GF-D8 (cell line): ENCODE results near the gene PPM1B.
"Not testable (repeated sequence)": the region's sequence is repeated elsewhere in the genome, so short reads cannot be mapped to it uniquely, and the experiment has no call there.

ENCODE experiments used
- DNase-seq: peaks from one replicate; lab custom pipeline; 2025; lab: John Stamatoyannopoulos, UW

PPM1B gene

GRCh38 chr2:44200759-44201158, 32.1 kb downstream of the PPM1B start:
- DNase-seq: no peak

GRCh38 chr2:44201648-44202165, 33.0 kb downstream of the PPM1B start:
- DNase-seq: no peak

GRCh38 chr2:44203542-44203941, 34.9 kb downstream of the PPM1B start:
- DNase-seq: no peak

- DNase-seq: no peak
Measured at GRCh38 chr2:44205169-44205568, 36.5 kb downstream of the PPM1B start.

GRCh38 chr2:44207102-44207501, 38.4 kb downstream of the PPM1B start:
- DNase-seq: no peak

- DNase-seq: not testable (repeated sequence)
Measured at GRCh38 chr2:44207648-44208047, 39.0 kb downstream of the PPM1B start.

- DNase-seq: no peak
Measured at GRCh38 chr2:44210362-44210761, 41.7 kb downstream of the PPM1B start.

GRCh38 chr2:44211183-44211582, 42.5 kb downstream of the PPM1B start:
- DNase-seq: no peak

GRCh38 chr2:44212302-44212701, 43.6 kb downstream of the PPM1B start:
- DNase-seq: no peak

- DNase-seq: no peak
Measured at GRCh38 chr2:44215827-44216226, 47.2 kb downstream of the PPM1B start.

- no peak for DNase-seq
Measured at GRCh38 chr2:44218771-44219170, 50.1 kb downstream of the PPM1B start.

- no peak for DNase-seq
Measured at GRCh38 chr2:44226753-44227152, 58.1 kb downstream of the PPM1B start.

GRCh38 chr2:44230378-44230777, 61.7 kb downstream of the PPM1B start:
- no peak for DNase-seq

GRCh38 chr2:44233450-44234128, 64.9 kb downstream of the PPM1B start:
- no peak for DNase-seq

GRCh38 chr2:44237221-44237620, 68.5 kb downstream of the PPM1B start:
- no peak for DNase-seq

- DNase-seq: no peak
Measured at GRCh38 chr2:44242904-44243303, 74.2 kb downstream of the PPM1B start.

GRCh38 chr2:44244135-44244871, 75.6 kb downstream of the PPM1B start:
- peak; percentile 64 for DNase-seq

GRCh38 chr2:44245083-44245861, 76.6 kb downstream of the PPM1B start:
- no peak for DNase-seq

- peak; percentile 46 for DNase-seq
Measured at GRCh38 chr2:44246436-44246835, 77.8 kb downstream of the PPM1B start.

- peak; percentile 34 for DNase-seq
Measured at GRCh38 chr2:44246840-44247369, 78.2 kb downstream of the PPM1B start.

GRCh38 chr2:44247924-44248323, 79.2 kb downstream of the PPM1B start:
- DNase-seq: no peak

- not testable (repeated sequence) for DNase-seq
Measured at GRCh38 chr2:44249269-44249668, 80.6 kb downstream of the PPM1B start.
